ENCODE measurements around the gene KMO.

DNA sequence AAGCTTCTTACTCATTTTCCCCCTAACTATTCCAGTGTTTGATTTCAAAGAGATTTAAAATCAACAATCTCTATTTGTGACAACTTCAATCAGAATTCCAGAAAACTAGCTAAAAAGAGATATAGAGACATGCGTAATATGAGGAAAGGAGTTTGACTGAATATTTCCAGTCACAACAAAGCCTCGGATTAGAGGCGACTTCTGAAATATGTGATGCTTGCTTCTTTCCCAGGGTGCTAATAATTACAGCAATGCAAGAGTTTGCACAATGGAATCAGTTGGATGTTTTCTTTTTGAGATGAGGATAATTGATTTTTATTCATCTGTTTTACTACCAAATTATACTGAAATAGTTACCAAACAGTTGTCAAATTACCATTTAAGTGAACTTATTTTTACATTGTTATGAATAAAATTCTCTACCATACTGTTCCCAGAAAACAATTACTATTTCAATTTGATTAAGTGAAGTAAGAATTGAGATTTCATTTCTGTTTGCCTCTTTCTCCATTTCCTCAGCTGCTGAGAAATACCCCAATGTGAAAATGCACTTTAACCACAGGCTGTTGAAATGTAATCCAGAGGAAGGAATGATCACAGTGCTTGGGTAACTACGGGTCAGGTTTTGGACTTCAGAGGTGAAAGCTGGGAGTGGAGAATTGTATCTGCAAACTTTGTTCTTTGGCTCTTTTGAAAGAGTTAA, 28.1 kb downstream of the KMO start:
- TF ChIP-seq POLR2A (IDR thresholded peaks at IDR 0.05): no peak
- TF ChIP-seq, protein P1, sequence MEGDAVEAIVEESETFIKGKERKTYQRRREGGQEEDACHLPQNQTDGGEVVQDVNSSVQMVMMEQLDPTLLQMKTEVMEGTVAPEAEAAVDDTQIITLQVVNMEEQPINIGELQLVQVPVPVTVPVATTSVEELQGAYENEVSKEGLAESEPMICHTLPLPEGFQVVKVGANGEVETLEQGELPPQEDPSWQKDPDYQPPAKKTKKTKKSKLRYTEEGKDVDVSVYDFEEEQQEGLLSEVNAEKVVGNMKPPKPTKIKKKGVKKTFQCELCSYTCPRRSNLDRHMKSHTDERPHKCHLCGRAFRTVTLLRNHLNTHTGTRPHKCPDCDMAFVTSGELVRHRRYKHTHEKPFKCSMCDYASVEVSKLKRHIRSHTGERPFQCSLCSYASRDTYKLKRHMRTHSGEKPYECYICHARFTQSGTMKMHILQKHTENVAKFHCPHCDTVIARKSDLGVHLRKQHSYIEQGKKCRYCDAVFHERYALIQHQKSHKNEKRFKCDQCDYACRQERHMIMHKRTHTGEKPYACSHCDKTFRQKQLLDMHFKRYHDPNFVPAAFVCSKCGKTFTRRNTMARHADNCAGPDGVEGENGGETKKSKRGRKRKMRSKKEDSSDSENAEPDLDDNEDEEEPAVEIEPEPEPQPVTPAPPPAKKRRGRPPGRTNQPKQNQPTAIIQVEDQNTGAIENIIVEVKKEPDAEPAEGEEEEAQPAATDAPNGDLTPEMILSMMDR (IDR thresholded peaks at IDR 0.05): no peak
